GM12878 (cell line): ENCODE measurements around the gene ZSCAN25. TPM values are rescaled to one million over a fixed set of nuclear protein-coding genes. Genes with fewer than 3 reads are reported as not detected.

Experiments used
- NFXL1 ChIP-seq: fragments of 450-650 bp; IDR thresholded peaks from 2 replicates; pipeline ENCODE4 v1.6.1; 2017; ENCODE audit warnings: antibody characterized with exemption, mild to moderate bottlenecking, borderline replicate concordance
- PML ChIP-seq: IDR thresholded peaks from 2 replicates; pipeline ENCODE4 v1.6.1; 2012; ENCODE audit warnings: low read length, inconsistent platforms
- SREBF2 ChIP-seq: IDR thresholded peaks from 2 replicates; pipeline ENCODE4 v1.6.1; 2012; ENCODE audit warnings: mild to moderate bottlenecking, low read length
- polyA plus RNA-seq, 11 experiments: library from polyadenylated mRNA; depleted of rRNA in 4 of 11; unstranded in 6 of 11; stranded (reverse) in 5 of 11; fragments of >200 nt; fragmentation: Nextera tagmentation in 4 of 11; fragmentation: Illumina TruSeq in 1 of 11; extraction: Ambion mirVana in 4 of 11; extraction: Trizol in 1 of 11; gene quantifications; 1 replicate in 1 of 11; 2 replicates in 10 of 11; pipeline versions ENCODE4 v1.2.1 to v1.2.3, GENCODE V29; 2011 to 2016; ENCODE audit warnings: inconsistent platforms in 2 of 11, missing spikeins in 2 of 11, low read depth in 1 of 11
- total RNA-seq, 4 experiments: library from RNA; depleted of rRNA in 3 of 4; stranded (reverse); fragments of >200 nt in 3 of 4; fragmentation: Illumina TruSeq in 1 of 4; extraction: Trizol in 1 of 4; gene quantifications; 2 replicates each; pipeline versions ENCODE4 v1.2.1 to v1.2.3, GENCODE V29; 2013 to 2021
- TF ChIP-seq, protein P1 (sequence below): fragments of 450-650 bp; IDR thresholded peaks from 2 replicates; pipeline ENCODE4 v1.6.1; 2016; ENCODE audit warnings: mild to moderate bottlenecking, moderate library complexity, borderline replicate concordance
- TF ChIP-seq, protein P2 (sequence below), 3 experiments: IDR thresholded peaks in 2 of 3; conservative IDR thresholded peaks in 1 of 3; 2 replicates each; pipeline ENCODE4 v1.5.1; 2011; ENCODE audit warnings: low read depth in 3 of 3, low read length in 3 of 3, mild to moderate bottlenecking in 3 of 3, control low read depth in 2 of 3, moderate library complexity in 2 of 3, inconsistent platforms in 1 of 3, mixed read lengths in 1 of 3; ENCODE audit not compliant: control insufficient read depth in 2 of 3, insufficient read depth in 1 of 3; ENCODE audit errors: extremely low read depth in 1 of 3
- TF ChIP-seq, protein P3 (sequence below): IDR thresholded peaks from 2 replicates; pipeline ENCODE4 v1.6.1; 2012; ENCODE audit warnings: low read depth, low read length, improper control_type of control experiment
- TF ChIP-seq, protein P4 (sequence below): IDR thresholded peaks from 2 replicates; pipeline ENCODE4 v1.6.1; 2011; ENCODE audit warnings: mild to moderate bottlenecking, low read depth, low read length, moderate library complexity; ENCODE audit not compliant: insufficient replicate concordance
- TF ChIP-seq, protein P5 (sequence below): fragments of 450-650 bp; IDR thresholded peaks from 2 replicates; pipeline ENCODE4 v1.6.1; 2016; ENCODE audit warnings: mild to moderate bottlenecking
- TF ChIP-seq, protein P6 (sequence below): IDR thresholded peaks from 2 replicates; pipeline ENCODE4 v1.6.1; 2011; ENCODE audit warnings: low read depth, low read length, improper control_type of control experiment, borderline replicate concordance

The ZSCAN25 gene
- total and polyA plus RNA-seq, 10 of the 15 experiments (the other 5 are each of a cell fraction or from before 2014, with no cell fraction given): 0.79 to 15.6 (median 9.6) TPM

DNA sequence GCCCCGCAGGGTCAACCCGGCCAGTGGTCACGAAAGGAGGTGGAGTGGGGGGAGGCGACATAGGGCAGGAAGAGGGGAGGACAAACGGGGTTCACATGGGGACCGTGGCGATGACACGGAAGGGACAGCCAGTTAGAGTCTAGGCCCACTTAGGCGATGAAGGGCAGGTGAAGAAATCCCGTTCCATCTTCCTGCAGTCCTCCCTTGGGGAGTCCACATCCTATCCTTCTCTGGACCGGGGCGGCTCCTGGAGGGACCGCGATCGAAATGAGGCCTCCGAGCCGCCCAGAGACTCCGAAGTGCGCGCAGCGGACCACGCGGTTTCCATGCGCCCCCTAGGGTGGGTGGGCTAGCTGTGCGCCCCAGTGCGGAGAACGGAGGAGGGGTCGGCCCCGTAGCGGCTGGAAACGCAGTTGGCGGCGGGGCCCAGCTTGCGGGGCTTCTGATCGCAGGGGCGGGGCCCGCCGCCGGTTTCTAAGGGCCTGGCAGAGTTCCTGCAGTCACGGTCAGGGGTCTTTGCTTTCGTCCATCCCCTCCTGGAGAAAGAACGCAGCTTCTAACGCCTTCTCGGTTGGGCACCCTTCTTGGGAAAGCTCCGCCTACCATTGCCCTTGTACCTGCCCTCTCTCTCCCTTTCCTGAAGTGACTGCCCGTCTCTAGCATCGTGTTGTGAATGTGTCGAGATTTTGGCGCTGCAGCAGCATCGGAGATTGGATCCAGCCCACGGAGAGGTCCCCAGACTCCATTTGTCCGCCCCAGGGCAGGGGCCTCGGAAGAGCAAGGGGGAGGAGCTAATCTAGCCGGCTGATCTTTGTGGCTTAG lies 36.6 kb upstream of the ZSCAN25 start (continued):
- TF ChIP-seq, protein P1, sequence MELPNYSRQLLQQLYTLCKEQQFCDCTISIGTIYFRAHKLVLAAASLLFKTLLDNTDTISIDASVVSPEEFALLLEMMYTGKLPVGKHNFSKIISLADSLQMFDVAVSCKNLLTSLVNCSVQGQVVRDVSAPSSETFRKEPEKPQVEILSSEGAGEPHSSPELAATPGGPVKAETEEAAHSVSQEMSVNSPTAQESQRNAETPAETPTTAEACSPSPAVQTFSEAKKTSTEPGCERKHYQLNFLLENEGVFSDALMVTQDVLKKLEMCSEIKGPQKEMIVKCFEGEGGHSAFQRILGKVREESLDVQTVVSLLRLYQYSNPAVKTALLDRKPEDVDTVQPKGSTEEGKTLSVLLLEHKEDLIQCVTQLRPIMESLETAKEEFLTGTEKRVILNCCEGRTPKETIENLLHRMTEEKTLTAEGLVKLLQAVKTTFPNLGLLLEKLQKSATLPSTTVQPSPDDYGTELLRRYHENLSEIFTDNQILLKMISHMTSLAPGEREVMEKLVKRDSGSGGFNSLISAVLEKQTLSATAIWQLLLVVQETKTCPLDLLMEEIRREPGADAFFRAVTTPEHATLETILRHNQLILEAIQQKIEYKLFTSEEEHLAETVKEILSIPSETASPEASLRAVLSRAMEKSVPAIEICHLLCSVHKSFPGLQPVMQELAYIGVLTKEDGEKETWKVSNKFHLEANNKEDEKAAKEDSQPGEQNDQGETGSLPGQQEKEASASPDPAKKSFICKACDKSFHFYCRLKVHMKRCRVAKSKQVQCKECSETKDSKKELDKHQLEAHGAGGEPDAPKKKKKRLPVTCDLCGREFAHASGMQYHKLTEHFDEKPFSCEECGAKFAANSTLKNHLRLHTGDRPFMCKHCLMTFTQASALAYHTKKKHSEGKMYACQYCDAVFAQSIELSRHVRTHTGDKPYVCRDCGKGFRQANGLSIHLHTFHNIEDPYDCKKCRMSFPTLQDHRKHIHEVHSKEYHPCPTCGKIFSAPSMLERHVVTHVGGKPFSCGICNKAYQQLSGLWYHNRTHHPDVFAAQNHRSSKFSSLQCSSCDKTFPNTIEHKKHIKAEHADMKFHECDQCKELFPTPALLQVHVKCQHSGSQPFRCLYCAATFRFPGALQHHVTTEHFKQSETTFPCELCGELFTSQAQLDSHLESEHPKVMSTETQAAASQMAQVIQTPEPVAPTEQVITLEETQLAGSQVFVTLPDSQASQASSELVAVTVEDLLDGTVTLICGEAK: 0 out of 2 replicates have a peak, but pooled peaks have one; percentile 14
- TF ChIP-seq, protein P2, sequence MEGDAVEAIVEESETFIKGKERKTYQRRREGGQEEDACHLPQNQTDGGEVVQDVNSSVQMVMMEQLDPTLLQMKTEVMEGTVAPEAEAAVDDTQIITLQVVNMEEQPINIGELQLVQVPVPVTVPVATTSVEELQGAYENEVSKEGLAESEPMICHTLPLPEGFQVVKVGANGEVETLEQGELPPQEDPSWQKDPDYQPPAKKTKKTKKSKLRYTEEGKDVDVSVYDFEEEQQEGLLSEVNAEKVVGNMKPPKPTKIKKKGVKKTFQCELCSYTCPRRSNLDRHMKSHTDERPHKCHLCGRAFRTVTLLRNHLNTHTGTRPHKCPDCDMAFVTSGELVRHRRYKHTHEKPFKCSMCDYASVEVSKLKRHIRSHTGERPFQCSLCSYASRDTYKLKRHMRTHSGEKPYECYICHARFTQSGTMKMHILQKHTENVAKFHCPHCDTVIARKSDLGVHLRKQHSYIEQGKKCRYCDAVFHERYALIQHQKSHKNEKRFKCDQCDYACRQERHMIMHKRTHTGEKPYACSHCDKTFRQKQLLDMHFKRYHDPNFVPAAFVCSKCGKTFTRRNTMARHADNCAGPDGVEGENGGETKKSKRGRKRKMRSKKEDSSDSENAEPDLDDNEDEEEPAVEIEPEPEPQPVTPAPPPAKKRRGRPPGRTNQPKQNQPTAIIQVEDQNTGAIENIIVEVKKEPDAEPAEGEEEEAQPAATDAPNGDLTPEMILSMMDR (IDR thresholded peaks at IDR 0.05 in 2 of 3, conservative IDR thresholded peaks at IDR 0.05 in 1 of 3; ENCODE audit: control insufficient read depth in 2 of 3, extremely low read depth in 1 of 3, insufficient read depth in 1 of 3, low read depth in 3 of 3, low read length in 3 of 3): peak in 2 of 3 experiments; percentile 30 to 43; a peak in 3 of 6 replicates
- TF ChIP-seq, protein P3, sequence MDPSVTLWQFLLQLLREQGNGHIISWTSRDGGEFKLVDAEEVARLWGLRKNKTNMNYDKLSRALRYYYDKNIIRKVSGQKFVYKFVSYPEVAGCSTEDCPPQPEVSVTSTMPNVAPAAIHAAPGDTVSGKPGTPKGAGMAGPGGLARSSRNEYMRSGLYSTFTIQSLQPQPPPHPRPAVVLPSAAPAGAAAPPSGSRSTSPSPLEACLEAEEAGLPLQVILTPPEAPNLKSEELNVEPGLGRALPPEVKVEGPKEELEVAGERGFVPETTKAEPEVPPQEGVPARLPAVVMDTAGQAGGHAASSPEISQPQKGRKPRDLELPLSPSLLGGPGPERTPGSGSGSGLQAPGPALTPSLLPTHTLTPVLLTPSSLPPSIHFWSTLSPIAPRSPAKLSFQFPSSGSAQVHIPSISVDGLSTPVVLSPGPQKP: no peak
- TF ChIP-seq, protein P4, sequence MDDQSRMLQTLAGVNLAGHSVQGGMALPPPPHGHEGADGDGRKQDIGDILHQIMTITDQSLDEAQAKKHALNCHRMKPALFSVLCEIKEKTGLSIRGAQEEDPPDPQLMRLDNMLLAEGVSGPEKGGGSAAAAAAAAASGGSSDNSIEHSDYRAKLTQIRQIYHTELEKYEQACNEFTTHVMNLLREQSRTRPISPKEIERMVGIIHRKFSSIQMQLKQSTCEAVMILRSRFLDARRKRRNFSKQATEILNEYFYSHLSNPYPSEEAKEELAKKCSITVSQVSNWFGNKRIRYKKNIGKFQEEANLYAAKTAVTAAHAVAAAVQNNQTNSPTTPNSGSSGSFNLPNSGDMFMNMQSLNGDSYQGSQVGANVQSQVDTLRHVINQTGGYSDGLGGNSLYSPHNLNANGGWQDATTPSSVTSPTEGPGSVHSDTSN: no peak
- TF ChIP-seq, protein P5, sequence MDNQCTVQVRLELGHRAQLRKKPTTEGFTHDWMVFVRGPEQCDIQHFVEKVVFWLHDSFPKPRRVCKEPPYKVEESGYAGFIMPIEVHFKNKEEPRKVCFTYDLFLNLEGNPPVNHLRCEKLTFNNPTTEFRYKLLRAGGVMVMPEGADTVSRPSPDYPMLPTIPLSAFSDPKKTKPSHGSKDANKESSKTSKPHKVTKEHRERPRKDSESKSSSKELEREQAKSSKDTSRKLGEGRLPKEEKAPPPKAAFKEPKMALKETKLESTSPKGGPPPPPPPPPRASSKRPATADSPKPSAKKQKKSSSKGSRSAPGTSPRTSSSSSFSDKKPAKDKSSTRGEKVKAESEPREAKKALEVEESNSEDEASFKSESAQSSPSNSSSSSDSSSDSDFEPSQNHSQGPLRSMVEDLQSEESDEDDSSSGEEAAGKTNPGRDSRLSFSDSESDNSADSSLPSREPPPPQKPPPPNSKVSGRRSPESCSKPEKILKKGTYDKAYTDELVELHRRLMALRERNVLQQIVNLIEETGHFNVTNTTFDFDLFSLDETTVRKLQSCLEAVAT: no peak
- TF ChIP-seq PML (no peak), NFXL1 (no peak), SREBF2 (no peak)
- TF ChIP-seq, protein P6, sequence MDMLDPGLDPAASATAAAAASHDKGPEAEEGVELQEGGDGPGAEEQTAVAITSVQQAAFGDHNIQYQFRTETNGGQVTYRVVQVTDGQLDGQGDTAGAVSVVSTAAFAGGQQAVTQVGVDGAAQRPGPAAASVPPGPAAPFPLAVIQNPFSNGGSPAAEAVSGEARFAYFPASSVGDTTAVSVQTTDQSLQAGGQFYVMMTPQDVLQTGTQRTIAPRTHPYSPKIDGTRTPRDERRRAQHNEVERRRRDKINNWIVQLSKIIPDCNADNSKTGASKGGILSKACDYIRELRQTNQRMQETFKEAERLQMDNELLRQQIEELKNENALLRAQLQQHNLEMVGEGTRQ: no peak
